HepG2 (cell line): ENCODE results near the gene ZNF155. TPM values are rescaled to one million over a fixed set of nuclear protein-coding genes. Genes with fewer than 3 reads are reported as not detected.
A peak's percentile ranks its signal among the peaks of the same experiment; 100 is the strongest.

Experiments
- ATRX ChIP-seq: sonication (generic); formaldehyde crosslinking; IDR thresholded peaks from 2 replicates; pipeline ENCODE4 v1.4.0; 2020; ENCODE audit warnings: missing genetic modification reagents, borderline replicate concordance
- DNMT3B ChIP-seq: conservative IDR thresholded peaks from 2 replicates; pipeline ENCODE4 v1.6.1; 2016; ENCODE audit warnings: missing biosample characterization, control low read depth
- DRAP1 ChIP-seq: IDR thresholded peaks from 2 replicates; pipeline ENCODE4 v1.6.1; 2016; ENCODE audit warnings: missing genetic modification reagents, missing compliant biosample characterization
- ERF ChIP-seq: IDR thresholded peaks from 2 replicates; pipeline ENCODE4 v1.6.1; 2018; ENCODE audit warnings: missing biosample characterization, missing genetic modification reagents
- KAT8 ChIP-seq: IDR thresholded peaks from 2 replicates; pipeline ENCODE4 v1.6.1; 2016; ENCODE audit warnings: missing genetic modification reagents, missing compliant biosample characterization
- KDM5B ChIP-seq: sonication (generic); formaldehyde crosslinking; IDR thresholded peaks from 2 replicates; pipeline ENCODE4 v1.4.0; 2020; ENCODE audit warnings: missing genetic modification reagents, mild to moderate bottlenecking, borderline replicate concordance
- SP5 ChIP-seq: IDR thresholded peaks from 2 replicates; pipeline ENCODE4 v1.6.1; 2016; ENCODE audit warnings: low read depth, borderline replicate concordance
- SRF ChIP-seq: IDR thresholded peaks from 2 replicates; pipeline ENCODE4 v1.6.1; 2011; ENCODE audit warnings: mild to moderate bottlenecking, low read depth, low read length, moderate library complexity
- THAP8 ChIP-seq: sonication (generic); formaldehyde crosslinking; IDR thresholded peaks from 2 replicates; pipeline ENCODE4 v1.5.1; 2020; ENCODE audit warnings: missing genetic modification reagents, mild to moderate bottlenecking, borderline replicate concordance
- ZBTB26 ChIP-seq: IDR thresholded peaks from 2 replicates; pipeline ENCODE4 v1.6.1; 2016; ENCODE audit warnings: missing compliant biosample characterization, missing genetic modification reagents, borderline replicate concordance
- ZBTB37 ChIP-seq: sonication (generic); formaldehyde crosslinking; IDR thresholded peaks from 2 replicates; pipeline ENCODE4 v1.4.0; 2020; ENCODE audit warnings: mild to moderate bottlenecking, missing genetic modification reagents
- ZEB1 ChIP-seq: IDR thresholded peaks from 2 replicates; pipeline ENCODE4 v1.6.1; 2012; ENCODE audit warnings: mild to moderate bottlenecking, low read depth, inconsistent platforms; ENCODE audit not compliant: insufficient replicate concordance
- ZFY ChIP-seq: sonication (generic); formaldehyde crosslinking; IDR thresholded peaks from 2 replicates; pipeline ENCODE4 v1.4.0; 2020; ENCODE audit warnings: missing genetic modification reagents
- ZMYM4 ChIP-seq: sonication (generic); formaldehyde crosslinking; IDR thresholded peaks from 2 replicates; pipeline ENCODE4 v1.8.1; 2023; ENCODE audit warnings: mild to moderate bottlenecking, missing genetic modification reagents
- ZNF331 ChIP-seq: sonication (generic); formaldehyde crosslinking; IDR thresholded peaks from 2 replicates; pipeline ENCODE4 v1.4.0; 2020; ENCODE audit warnings: missing genetic modification reagents
- ZNF354B ChIP-seq: sonication (generic); formaldehyde crosslinking; IDR thresholded peaks from 2 replicates; pipeline ENCODE4 v1.8.0; 2022; ENCODE audit warnings: mild to moderate bottlenecking, missing genetic modification reagents
- ZNF556 ChIP-seq: sonication (generic); formaldehyde crosslinking; IDR thresholded peaks from 2 replicates; pipeline ENCODE4 v1.4.0; 2020; ENCODE audit warnings: mild to moderate bottlenecking, missing genetic modification reagents, borderline replicate concordance
- ZNF564 ChIP-seq: sonication (generic); formaldehyde crosslinking; IDR thresholded peaks from 2 replicates; pipeline ENCODE4 v1.8.1; 2023; ENCODE audit warnings: mild to moderate bottlenecking, missing genetic modification reagents
- ZNF569 ChIP-seq: sonication (generic); formaldehyde crosslinking; IDR thresholded peaks from 2 replicates; pipeline ENCODE4 v1.5.0; 2020; ENCODE audit warnings: mild to moderate bottlenecking, missing genetic modification reagents, moderate library complexity, borderline replicate concordance
- ZNF644 ChIP-seq: IDR thresholded peaks from 2 replicates; pipeline ENCODE4 v1.6.1; 2016; ENCODE audit warnings: low read depth
- ZNF709 ChIP-seq: sonication (generic); formaldehyde crosslinking; IDR thresholded peaks from 2 replicates; pipeline ENCODE4 v1.5.0; 2020; ENCODE audit warnings: mild to moderate bottlenecking, missing genetic modification reagents
- ZNF75D ChIP-seq: sonication (generic); formaldehyde crosslinking; IDR thresholded peaks from 2 replicates; pipeline ENCODE4 v1.8.1; 2023; ENCODE audit warnings: missing genetic modification reagents, mild to moderate bottlenecking, borderline replicate concordance
- ZNF776 ChIP-seq: sonication (generic); formaldehyde crosslinking; IDR thresholded peaks from 2 replicates; pipeline ENCODE4 v1.4.0; 2020; ENCODE audit warnings: mild to moderate bottlenecking, missing genetic modification reagents
- ZSCAN29 ChIP-seq: sonication (generic); formaldehyde crosslinking; conservative IDR thresholded peaks from 2 replicates; pipeline ENCODE4 v1.4.0; 2020; ENCODE audit warnings: mild to moderate bottlenecking, missing genetic modification reagents
- ZUFSP ChIP-seq: sonication (generic); formaldehyde crosslinking; IDR thresholded peaks from 2 replicates; pipeline ENCODE4 v1.9.0; 2021; ENCODE audit warnings: missing genetic modification reagents, mild to moderate bottlenecking, borderline replicate concordance
- polyA plus RNA-seq, 8 experiments: library from polyadenylated mRNA; depleted of rRNA in 3 of 8; stranded (reverse) in 7 of 8; unstranded in 1 of 8; fragments of >200 nt; fragmentation: Illumina TruSeq in 4 of 8; extraction: Trizol in 4 of 8; gene quantifications; 2 replicates each; pipeline versions ENCODE4 v1.2.1 to v1.2.3, GENCODE V29; 2011 to 2016; ENCODE audit warnings: low read depth in 4 of 8, missing spikeins in 1 of 8, mixed read lengths in 1 of 8; ENCODE audit not compliant: insufficient read depth in 1 of 8
- total RNA-seq, 5 experiments: library from RNA; depleted of rRNA; stranded (reverse); fragments of >200 nt; fragmentation: Illumina TruSeq; extraction: Trizol; gene quantifications; 2 replicates each; pipeline ENCODE4 v1.2.3, GENCODE V29; 2016; ENCODE audit warnings: low read depth in 1 of 5

Gene ZNF155
- total and polyA plus RNA-seq, 2 of the 13 experiments (the other 11 are each of a cell fraction or from before 2014, with no cell fraction given): 2.5 to 3.6 TPM

GRCh38 chr19:43934985-43935708 is 48.8 kb upstream of the ZNF155 start, which contains the start of gene ZNF45 (continued):
- TF ChIP-seq ZNF354B: peak; percentile 78; the same call in 1 of the 2 replicates
- TF ChIP-seq KDM5B (CRISPR knock-in tag): peak; percentile 78
- TF ChIP-seq ZSCAN29 (CRISPR knock-in tag): no peak
- no peak for TF ChIP-seq ZNF644
- peak; percentile 76; the same call in 1 of the 2 replicates for TF ChIP-seq ZNF556 (CRISPR knock-in tag)
- no peak for TF ChIP-seq THAP8 (CRISPR knock-in tag)
- peak; percentile 78; the same call in 1 of the 2 replicates for TF ChIP-seq ZMYM4 (CRISPR knock-in tag)
- TF ChIP-seq ZNF564 (CRISPR knock-in tag): 0 out of 2 replicates have a peak, but pooled peaks have one; percentile 34
- TF ChIP-seq ZBTB26 (CRISPR knock-in tag): peak; percentile 80; the same call in 1 of the 2 replicates
- TF ChIP-seq ZNF75D (CRISPR knock-in tag): no peak
- no peak for TF ChIP-seq DRAP1
- TF ChIP-seq SP5: peak; percentile 91
- TF ChIP-seq SRF: no peak
- no peak for TF ChIP-seq ZEB1
- 0 out of 2 replicates have a peak, but pooled peaks have one; percentile 26 for TF ChIP-seq ZNF709 (CRISPR knock-in tag)
- TF ChIP-seq ZFY: peak; percentile 97
- no peak for TF ChIP-seq ZNF776 (CRISPR knock-in tag)
- no peak for TF ChIP-seq ZNF331 (CRISPR knock-in tag)
- no peak for TF ChIP-seq ZUFSP (CRISPR knock-in tag)
- TF ChIP-seq ZBTB37: no peak; the same call in 1 of the 2 replicates
- TF ChIP-seq ZNF569 (CRISPR knock-in tag): no peak
- peak; percentile 89 for TF ChIP-seq KAT8 (CRISPR knock-in tag)
- TF ChIP-seq ATRX (CRISPR knock-in tag): no peak
- TF ChIP-seq DNMT3B (CRISPR knock-in tag): peak; percentile 77; the same call in 1 of the 2 replicates
- peak; percentile 74; the same call in 1 of the 2 replicates for TF ChIP-seq ERF (CRISPR knock-in tag)
